Dedifferentiated amniotic fluid mesenchymal stem cell (primary cell): ENCODE results near the gene SPRR2E.
"Not testable (repeated sequence)": the region's sequence is repeated elsewhere in the genome, so short reads cannot be mapped to it uniquely, and the experiment has no call there.

Source experiments
- DNase-seq: peaks from one replicate; pipeline ENCODE4 v3.0.0-alpha.2; 2016; ENCODE audit errors: extremely low spot score

Gene SPRR2E

GRCh38 chr1:153094426-153094825 lies at the start of gene SPRR2E:
Gene SPRR2E, minus strand, starts transcription at chr1:153094526. Its CDS starts 775 bp downstream, at chr1:153093751.
- no peak for DNase-seq

GRCh38 chr1:153141377-153141776 lies 47.1 kb upstream of the SPRR2E start:
- no peak for DNase-seq

GRCh38 chr1:153140484-153140883 lies 46.2 kb upstream of the SPRR2E start:
- no peak for DNase-seq

- DNase-seq, result no peak
Measured at GRCh38 chr1:153133743-153134142, 39.4 kb upstream of the SPRR2E start.

- DNase-seq, result no peak
Measured at GRCh38 chr1:153133267-153133666, 38.9 kb upstream of the SPRR2E start.

GRCh38 chr1:153128688-153129087 lies 34.4 kb upstream of the SPRR2E start:
- DNase-seq, result not testable (repeated sequence)

DNA sequence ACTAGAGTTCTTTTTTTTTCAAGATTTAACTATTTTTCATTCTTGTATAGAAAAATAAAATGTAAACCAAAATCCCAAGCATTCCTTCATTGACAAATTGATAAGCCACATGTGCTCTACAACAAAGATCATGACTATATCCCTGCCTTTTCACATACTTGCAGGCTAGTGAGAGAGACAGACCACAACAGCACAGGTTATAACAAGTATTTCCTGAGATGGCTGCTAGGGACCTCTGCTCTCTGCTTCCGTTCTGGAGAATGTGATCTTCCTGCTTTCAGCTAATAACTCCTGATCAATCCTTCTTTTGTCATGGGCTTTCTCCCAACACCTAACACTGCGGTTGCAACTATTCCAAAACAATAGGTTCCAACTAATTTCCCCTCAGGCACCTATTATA lies 33.0 kb upstream of the SPRR2E start:
- DNase-seq, result no peak

GRCh38 chr1:153125536-153125935 lies 31.2 kb upstream of the SPRR2E start:
- no peak for DNase-seq

GRCh38 chr1:153123793-153124192 lies 29.5 kb upstream of the SPRR2E start:
- not testable (repeated sequence) for DNase-seq

GRCh38 chr1:153122831-153123421 lies 28.6 kb upstream of the SPRR2E start:
- no peak for DNase-seq

DNA sequence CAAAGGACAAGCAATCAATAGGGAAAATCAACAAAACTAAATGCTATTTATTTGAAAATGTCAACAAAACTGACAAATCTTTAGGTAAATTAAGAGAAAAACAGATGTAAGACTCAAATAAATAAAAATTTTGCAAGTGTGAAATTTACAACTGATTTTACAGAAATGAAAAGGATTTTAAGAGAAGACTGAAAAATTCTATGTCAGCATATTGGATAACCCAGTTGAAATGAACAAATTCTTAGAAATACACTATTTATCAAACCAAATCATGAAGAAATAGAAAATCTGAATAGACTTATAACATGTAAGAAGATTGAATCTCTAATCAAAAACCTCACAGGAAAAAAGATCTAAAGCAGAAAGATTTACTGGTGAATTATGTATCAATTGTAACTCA lies 26.6 kb upstream of the SPRR2E start:
- DNase-seq, result no peak

DNA sequence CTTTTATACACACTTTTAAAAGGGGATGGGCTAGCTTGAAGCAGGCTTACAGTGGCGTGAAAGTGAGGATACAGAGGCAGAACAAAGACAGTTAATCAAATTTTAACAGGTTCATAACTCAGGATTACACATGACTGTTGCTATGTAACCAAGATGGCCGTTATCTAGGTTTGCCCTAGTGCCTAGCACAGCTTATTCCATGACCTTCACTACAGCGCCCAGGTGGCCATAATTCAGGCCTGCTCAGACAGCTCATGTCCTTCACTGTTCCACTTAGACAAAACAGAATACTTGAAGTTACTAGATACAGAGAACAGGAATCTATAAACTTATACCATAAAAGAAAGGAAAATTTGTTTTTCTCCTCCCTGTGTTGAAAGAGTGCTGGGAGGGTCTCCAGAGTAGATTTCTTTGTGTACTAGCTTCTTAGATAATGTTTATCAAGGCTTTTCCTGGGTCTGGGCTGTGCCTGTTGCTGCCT lies 25.2 kb upstream of the SPRR2E start:
- DNase-seq, result no peak

DNA sequence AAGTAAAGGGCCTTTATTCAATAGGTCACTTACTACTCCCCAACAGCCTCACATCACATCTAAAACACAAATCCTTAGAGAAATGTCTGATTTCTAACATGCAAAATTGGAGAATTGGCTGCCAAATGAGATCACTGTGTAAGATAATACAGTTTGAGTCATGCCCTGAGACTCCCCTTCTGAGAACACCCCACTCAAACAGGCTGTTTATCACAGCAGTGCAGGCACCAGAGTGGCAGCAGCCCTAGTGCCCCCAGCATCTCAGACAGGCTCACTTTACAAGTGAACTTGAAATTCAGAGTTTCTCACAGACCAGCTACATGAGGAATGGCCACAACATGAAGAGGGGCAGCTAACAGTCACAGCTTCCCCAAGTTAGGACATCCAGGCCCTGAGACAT lies 20.9 kb upstream of the SPRR2E start:
- DNase-seq, result not testable (repeated sequence)

GRCh38 chr1:153113416-153113815 lies 19.1 kb upstream of the SPRR2E start, which contains the start of gene SPRR2F:
Gene SPRR2F, minus strand, starts transcription at chr1:153113516. Its CDS starts 783 bp downstream, at chr1:153112733.
- DNase-seq, result no peak

- DNase-seq, result not testable (repeated sequence)
Measured at GRCh38 chr1:153112454-153112853, 18.1 kb upstream of the SPRR2E start.

GRCh38 chr1:153100245-153100644 lies 5.9 kb upstream of the SPRR2E start:
- DNase-seq, result no peak

DNA sequence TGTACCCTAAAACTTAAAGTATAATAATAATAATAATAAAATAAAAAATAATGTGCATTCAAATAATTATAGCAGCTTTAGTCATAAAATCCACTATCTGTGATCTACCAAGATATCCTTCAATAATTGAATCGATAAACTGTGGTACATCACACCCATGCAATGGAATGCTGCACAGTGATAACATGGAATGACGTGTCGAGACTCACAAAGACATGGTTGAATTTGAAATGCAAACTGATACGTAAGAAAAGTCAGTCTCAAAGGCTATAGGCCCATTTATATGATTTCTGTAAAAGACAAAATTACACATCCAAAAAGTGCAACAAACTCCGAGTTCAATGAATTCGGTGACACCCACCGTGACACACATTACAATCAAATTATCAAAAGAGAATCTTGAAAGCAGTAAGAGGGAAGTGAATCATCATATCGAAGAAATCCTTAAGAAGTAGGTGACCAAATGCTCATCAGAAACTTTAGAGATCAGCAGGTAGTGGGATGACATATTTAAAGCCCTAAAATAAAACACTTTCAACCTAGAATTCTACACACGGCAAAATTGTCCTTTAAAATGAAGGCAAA lies 5.2 kb upstream of the SPRR2E start:
- no peak for DNase-seq

DNA sequence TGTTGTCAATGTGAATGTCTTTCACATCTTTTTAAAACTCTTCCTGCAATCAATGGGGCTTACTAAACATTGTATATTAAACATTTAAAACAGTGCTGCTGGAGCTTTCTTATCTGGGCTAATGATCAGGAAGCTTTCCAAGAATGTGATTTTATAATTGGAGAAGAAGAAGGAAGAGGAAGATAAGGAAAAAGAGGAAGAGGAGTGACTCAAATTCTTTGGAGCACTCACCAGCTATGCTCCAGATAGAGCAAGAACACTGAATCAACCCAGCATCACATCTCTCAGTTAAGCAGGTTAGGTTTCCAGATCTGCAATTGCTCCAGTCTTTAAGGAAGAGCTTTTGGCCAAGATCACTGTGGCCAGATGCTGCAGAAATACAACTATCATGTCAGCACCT lies 1.4 kb upstream of the SPRR2E start:
- no peak for DNase-seq

DNA sequence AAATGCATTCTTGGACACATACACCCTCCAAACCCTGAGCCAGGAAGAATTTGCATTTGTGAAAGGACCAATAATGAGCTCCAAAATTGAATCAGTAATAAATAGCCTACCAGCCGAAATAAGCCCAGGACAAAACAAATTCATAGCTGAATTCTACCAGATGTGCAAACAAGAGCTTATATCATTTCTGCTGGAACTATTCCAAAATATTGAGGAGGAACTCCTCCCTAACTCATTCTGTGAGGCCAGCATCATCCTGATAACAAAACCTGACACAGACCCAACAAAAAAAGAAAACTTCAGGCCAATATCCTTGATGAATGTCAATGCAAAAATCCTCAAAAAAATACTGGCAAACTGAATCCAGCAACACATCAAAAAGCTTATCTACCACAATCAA lies 6.7 kb downstream of the SPRR2E start:
- DNase-seq, result no peak

DNA sequence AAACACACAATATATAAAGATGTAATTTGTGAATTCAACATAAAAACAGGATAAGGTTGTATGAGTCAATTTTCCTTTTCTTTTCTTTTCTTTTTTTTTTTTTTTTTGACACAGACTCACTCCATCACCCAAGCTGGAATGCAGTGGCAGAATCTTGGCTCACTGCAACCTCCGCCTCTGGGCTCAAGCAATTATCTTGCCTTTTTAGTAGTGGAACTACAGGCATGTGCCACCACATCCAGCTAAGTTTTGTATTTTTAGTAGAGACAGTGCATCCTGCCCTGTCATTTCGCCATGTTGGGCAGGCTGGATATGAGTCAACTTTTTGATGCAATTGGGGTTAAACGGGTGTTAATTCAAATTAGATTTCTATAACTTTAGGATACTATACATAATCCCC lies 12.6 kb downstream of the SPRR2E start:
- DNase-seq, result no peak

DNA sequence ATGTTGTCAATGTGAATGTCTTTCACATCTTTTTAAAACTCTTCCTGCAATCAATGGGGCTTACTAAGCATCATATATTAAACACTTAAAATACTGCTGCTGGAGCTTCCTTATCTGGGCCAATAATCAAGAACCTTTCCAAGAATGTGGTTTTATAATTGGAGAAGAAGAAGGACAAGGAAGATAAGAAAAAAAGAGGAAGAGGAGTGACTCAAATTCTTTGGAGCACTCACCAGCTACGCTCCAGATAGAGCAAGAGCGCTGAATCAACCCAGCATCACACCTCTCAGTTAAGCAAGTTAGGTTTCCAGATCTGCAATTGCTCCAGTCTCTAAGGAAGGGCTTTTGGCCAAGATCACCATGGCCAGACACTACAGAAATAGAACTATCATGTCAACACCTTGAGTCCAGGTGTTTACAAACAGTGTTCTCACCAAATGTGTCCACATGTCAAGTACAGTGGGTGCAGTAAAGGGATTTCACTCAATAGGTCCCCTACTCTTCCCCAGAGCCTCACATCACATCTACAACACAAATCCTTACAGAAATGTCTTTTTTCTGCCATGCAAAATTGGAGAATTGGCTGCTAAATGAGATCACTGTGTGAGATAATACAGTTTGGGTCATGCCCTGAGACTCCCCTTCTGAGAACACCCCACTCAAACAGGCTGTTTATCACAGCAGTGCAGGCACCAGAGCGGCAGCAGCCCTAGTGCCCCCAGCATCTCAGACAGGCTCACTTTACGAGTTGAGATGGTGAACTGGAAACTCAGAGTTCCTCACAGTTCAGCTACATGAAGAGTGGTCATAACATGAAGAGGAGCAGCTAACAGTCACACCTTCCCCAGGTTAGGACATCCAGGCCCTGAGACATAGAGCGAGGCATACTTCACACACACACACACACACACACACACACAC lies 21.3 kb downstream of the SPRR2E start:
- DNase-seq, result no peak

GRCh38 chr1:153071511-153071910 lies 22.8 kb downstream of the SPRR2E start, which contains the start of gene SPRR2B:
Gene SPRR2B, minus strand, starts transcription at chr1:153071611. Its CDS starts 772 bp downstream, at chr1:153070839.
- no peak for DNase-seq
